NB4 (cell line): ENCODE measurements around the gene ANKZF1.

Experiments used
- CTCF ChIP-seq: IDR thresholded peaks from one replicate; pipeline ENCODE4 v1.5.1; 2012; ENCODE audit warnings: low read depth, low read length
- POLR2A ChIP-seq: IDR thresholded peaks from 2 replicates; pipeline ENCODE4 v1.6.1; 2011; ENCODE audit warnings: mild to moderate bottlenecking; ENCODE audit not compliant: insufficient read length; ENCODE audit errors: extremely low read depth

GRCh38 chr2:219184121-219184520 is 45.5 kb upstream of the ANKZF1 start:
- TF ChIP-seq POLR2A (no peak), CTCF (no peak)
